Calu3 (cell line): ENCODE results near the gene MYEOV. TPM values are rescaled to one million over a fixed set of nuclear protein-coding genes. Genes with fewer than 3 reads are reported as not detected.

Source experiments
- BruUV-seq: library from RNA; stranded (reverse); fragments of 400-500 nt; replicated peaks from 2 replicates; lab custom pipeline; 2021; lab: Mats Ljungman, UMichigan
- CTCF ChIA-PET: fragments of 300-600 bp; sonication (Branson Sonifier 250); formaldehyde crosslinking; loops from one replicate; lab custom pipeline; 2022; ENCODE audit warnings: antibody characterized with exemption; lab: Charles Lee
- DNase-seq: peaks from one replicate; pipeline ENCODE4 v3.0.0; 2022
- H3K27ac Mint-ChIP-seq: one replicate; pipeline ENCODE4 v1.8.0; 2022; ENCODE audit warnings: mixed read lengths; ENCODE audit not compliant: unreplicated experiment
- H3K27me3 Mint-ChIP-seq: one replicate; pipeline ENCODE4 v1.8.0; 2022; ENCODE audit warnings: mixed read lengths; ENCODE audit not compliant: unreplicated experiment
- H3K36me3 Mint-ChIP-seq: one replicate; pipeline ENCODE4 v1.8.0; 2022; ENCODE audit warnings: mild to moderate bottlenecking, moderate library complexity, mixed read lengths; ENCODE audit not compliant: insufficient read depth, unreplicated experiment
- H3K4me1 Mint-ChIP-seq: one replicate; pipeline ENCODE4 v1.8.0; 2022; ENCODE audit warnings: mild to moderate bottlenecking, low read depth, mixed read lengths; ENCODE audit not compliant: unreplicated experiment
- H3K4me3 Mint-ChIP-seq: one replicate; pipeline ENCODE4 v1.8.0; 2022; ENCODE audit warnings: mild to moderate bottlenecking, low read depth, moderate library complexity, mixed read lengths; ENCODE audit not compliant: unreplicated experiment
- H3K9me3 Mint-ChIP-seq: one replicate; pipeline ENCODE4 v1.8.0; 2022; ENCODE audit warnings: low read depth, mixed read lengths; ENCODE audit not compliant: unreplicated experiment
- intact Hi-C: fragments of 100-400 bp; cut with micrococcal nuclease; formaldehyde crosslinking; loops from one replicate; pipeline ENCODE4 v1.10.0; 2022; ENCODE audit not compliant: unreplicated experiment
- total RNA-seq: library from RNA; stranded (reverse); gene quantifications from 2 replicates; pipeline ENCODE4 v1.2.3, GENCODE V29; 2022
- TF ChIP-seq, protein P1 (sequence below): fragments of 200-600 bp; IDR thresholded peaks from one replicate; pipeline ENCODE4 v1.8.0; 2022; ENCODE audit warnings: antibody characterized with exemption; ENCODE audit not compliant: unreplicated experiment

Gene MYEOV
- total RNA-seq, 1 experiment from 2014 or later: 79.9 TPM

GRCh38 chr11:69335007-69335780, 41.2 kb downstream of the MYEOV start:
- Mint-ChIP-seq H3K27ac (no peak overlapping the region), H3K27me3 (no peaks in the 10 kb centered on the region), H3K4me3 (no peak overlapping the region), H3K9me3 (peaks cover 4% of the 10 kb centered on the region), H3K4me1 (peaks cover 60% of the 10 kb centered on the region), H3K36me3 (peaks cover 18% of the 10 kb centered on the region)
- CTCF ChIA-PET: no interaction called here
- DNase-seq: no peak
- TF ChIP-seq, protein P1, sequence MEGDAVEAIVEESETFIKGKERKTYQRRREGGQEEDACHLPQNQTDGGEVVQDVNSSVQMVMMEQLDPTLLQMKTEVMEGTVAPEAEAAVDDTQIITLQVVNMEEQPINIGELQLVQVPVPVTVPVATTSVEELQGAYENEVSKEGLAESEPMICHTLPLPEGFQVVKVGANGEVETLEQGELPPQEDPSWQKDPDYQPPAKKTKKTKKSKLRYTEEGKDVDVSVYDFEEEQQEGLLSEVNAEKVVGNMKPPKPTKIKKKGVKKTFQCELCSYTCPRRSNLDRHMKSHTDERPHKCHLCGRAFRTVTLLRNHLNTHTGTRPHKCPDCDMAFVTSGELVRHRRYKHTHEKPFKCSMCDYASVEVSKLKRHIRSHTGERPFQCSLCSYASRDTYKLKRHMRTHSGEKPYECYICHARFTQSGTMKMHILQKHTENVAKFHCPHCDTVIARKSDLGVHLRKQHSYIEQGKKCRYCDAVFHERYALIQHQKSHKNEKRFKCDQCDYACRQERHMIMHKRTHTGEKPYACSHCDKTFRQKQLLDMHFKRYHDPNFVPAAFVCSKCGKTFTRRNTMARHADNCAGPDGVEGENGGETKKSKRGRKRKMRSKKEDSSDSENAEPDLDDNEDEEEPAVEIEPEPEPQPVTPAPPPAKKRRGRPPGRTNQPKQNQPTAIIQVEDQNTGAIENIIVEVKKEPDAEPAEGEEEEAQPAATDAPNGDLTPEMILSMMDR: no peak
- intact Hi-C loops: no loop called here
- BruUV-seq: no TSS peak

GRCh38 chr11:69335781-69336405, 41.9 kb downstream of the MYEOV start:
- Mint-ChIP-seq H3K27me3 (no peaks in the 10 kb centered on the region), H3K9me3 (peaks cover 4% of the 10 kb centered on the region), H3K4me1 (peaks cover 54% of the 10 kb centered on the region), H3K4me3 (no peak overlapping the region), H3K27ac (no peak overlapping the region), H3K36me3 (peaks cover 18% of the 10 kb centered on the region)
- CTCF ChIA-PET: no interaction called here
- intact Hi-C loops: no loop called here
- no TSS peak for BruUV-seq
- TF ChIP-seq, protein P1: no peak
- DNase-seq: no peak

DNA sequence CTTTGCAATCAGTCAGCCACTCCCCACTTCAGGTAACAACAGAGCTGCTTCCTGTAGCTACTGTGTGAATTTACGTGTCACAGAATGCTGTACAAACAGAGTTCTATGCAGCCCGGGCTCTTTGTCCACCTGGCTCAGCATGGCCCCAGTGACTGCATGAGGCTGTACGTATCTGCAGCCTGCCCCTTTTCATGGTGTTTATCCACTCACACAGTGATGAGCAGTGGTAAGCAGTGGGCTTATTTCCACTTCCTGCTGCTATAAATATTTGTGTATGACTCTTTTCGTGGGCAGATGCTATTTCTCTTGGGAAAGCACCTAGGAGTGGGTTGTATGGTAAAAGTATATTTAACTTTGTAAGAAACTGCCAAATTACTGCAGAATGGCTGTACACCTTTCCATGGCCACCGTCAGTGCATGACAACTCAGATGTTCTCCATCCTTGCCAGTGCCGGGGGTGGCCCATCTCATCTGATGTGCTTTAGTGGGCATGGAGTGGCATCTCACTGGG, 43.3 kb downstream of the MYEOV start:
- no peaks in the 10 kb centered on the region for H3K27me3 Mint-ChIP-seq
- CTCF ChIA-PET: interaction anchor here (1.4 kb wide), 1 partner anchor 11 kb away, joined by 3 read pairs; no protein-coding TSS in a partner anchor
- no TSS peak for BruUV-seq
- intact Hi-C loops: no loop called here
- peaks cover 45% of the 10 kb centered on the region for H3K4me1 Mint-ChIP-seq
- peaks cover 24% of the 10 kb centered on the region for H3K36me3 Mint-ChIP-seq
- TF ChIP-seq, protein P1: no peak
- H3K27ac Mint-ChIP-seq: no peak overlapping the region
- peaks cover 4% of the 10 kb centered on the region for H3K9me3 Mint-ChIP-seq
- DNase-seq: peak; percentile 12
- no peak overlapping the region for H3K4me3 Mint-ChIP-seq

DNA sequence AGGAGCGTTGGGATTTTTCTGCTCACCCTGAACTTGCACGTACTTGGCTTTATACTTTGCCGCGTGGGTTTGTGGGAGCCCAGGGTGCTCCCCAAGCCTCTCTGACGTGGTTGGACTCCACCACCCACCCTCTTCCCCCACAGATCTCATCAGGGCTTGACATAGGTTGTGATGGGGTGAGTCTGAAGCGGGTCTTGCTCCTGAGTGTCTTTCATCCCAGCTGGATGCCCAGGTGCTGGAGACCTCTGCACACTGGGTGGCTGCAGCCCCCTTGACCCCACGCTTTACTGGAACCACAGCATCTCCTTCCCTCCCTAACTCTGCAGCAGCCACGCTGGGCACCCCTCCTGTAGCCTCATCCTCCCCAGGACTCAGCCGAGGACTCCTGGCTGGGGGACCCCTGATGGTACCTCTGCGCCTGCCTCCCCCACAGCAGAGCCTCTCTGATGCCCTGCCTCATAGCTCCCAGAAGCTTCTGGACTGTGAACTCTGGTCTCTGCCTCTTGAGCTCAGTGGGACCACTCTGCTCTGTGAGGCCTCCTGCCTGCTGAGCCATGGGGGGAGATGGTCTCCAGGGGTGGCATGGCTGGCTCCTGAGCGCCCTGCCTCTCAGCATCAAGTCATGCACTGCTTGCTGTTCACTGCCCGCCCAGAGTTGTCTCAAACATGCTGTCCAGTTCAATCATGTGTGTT, 45.2 kb downstream of the MYEOV start:
- no peak for DNase-seq
- CTCF ChIA-PET: no interaction called here
- no peak overlapping the region for H3K4me3 Mint-ChIP-seq
- TF ChIP-seq, protein P1: no peak
- H3K27ac Mint-ChIP-seq: no peak overlapping the region
- H3K9me3 Mint-ChIP-seq: peaks cover 4% of the 10 kb centered on the region
- peaks cover 39% of the 10 kb centered on the region for H3K4me1 Mint-ChIP-seq
- peaks cover 27% of the 10 kb centered on the region for H3K36me3 Mint-ChIP-seq
- BruUV-seq: no TSS peak
- H3K27me3 Mint-ChIP-seq: no peaks in the 10 kb centered on the region
- intact Hi-C loops: no loop called here
